Cardiac muscle cell (in vitro differentiated cells and primary cell): ENCODE results near the gene TNS1. TPM values are rescaled to one million over a fixed set of nuclear protein-coding genes. Genes with fewer than 3 reads are reported as not detected.

Experiments used
- DNase-seq, 2 donors: peaks; one replicate each; pipeline versions ENCODE4 v3.0.0 to v3.0.0-alpha.2; 2010 to 2017; ENCODE audit warnings: low read depth in 1 of 2, low spot score in 1 of 2
- H3K27ac ChIP-seq: fragments of 200-600 bp; sonication (generic); 2 replicates; pipeline ENCODE4 v1.5.1; 2016
- H3K27me3 ChIP-seq: fragments of 200-600 bp; sonication (generic); 2 replicates; pipeline ENCODE4 v1.6.0; 2016; ENCODE audit warnings: control low read depth
- H3K36me3 ChIP-seq: fragments of 200-600 bp; sonication (generic); 2 replicates; pipeline ENCODE4 v1.5.1; 2016; ENCODE audit warnings: control low read depth
- H3K4me1 ChIP-seq: fragments of 200-600 bp; sonication (generic); 2 replicates; pipeline ENCODE4 v1.8.1; 2017; ENCODE audit warnings: low read depth, mild to moderate bottlenecking, mixed run types
- H3K4me3 ChIP-seq: fragments of 200-600 bp; sonication (generic); 2 replicates; pipeline ENCODE4 v1.5.1; 2016; ENCODE audit warnings: mild to moderate bottlenecking
- H3K9me3 ChIP-seq: fragments of 200-600 bp; sonication (generic); 2 replicates; pipeline ENCODE4 v1.5.1; 2017; ENCODE audit warnings: low read depth, mild to moderate bottlenecking, control low read depth
- CTCF ChIP-seq: IDR thresholded peaks from 2 replicates; pipeline ENCODE4 v1.5.1; 2012; ENCODE audit warnings: low read depth, mild to moderate bottlenecking, low read length
- polyA plus RNA-seq: library from polyadenylated mRNA; unstranded; fragments of >200 nt; fragmentation: Nextera tagmentation; extraction: Ambion mirVana; gene quantifications from 2 replicates; pipeline ENCODE4 v1.2.1, GENCODE V29; 2016
- total RNA-seq: library from RNA; depleted of rRNA; stranded (reverse); fragments of >200 nt; gene quantifications from 2 replicates; pipeline ENCODE4 v1.2.3, GENCODE V29; 2016

Gene TNS1
- total and polyA plus RNA-seq, 2 experiments from 2014 or later: 16.7 to 44.3 TPM

- Histone ChIP-seq H3K4me3 (no peak overlapping the region), H3K27me3 (no peaks in the 10 kb centered on the region), H3K4me1 (peaks cover 60% of the 10 kb centered on the region), H3K27ac (peak overlapping the region; percentile 4), H3K36me3 (no peaks in the 10 kb centered on the region), H3K9me3 (no peaks in the 10 kb centered on the region)
- TF ChIP-seq CTCF: no peak
- no peak for DNase-seq
Observed at GRCh38 chr2:217914078-217914477, 88.7 kb downstream of the TNS1 start.

GRCh38 chr2:217913436-217913835 is 89.4 kb downstream of the TNS1 start:
- DNase-seq: no peak
- Histone ChIP-seq H3K36me3 (no peaks in the 10 kb centered on the region), H3K4me3 (no peak overlapping the region), H3K9me3 (no peaks in the 10 kb centered on the region), H3K27ac (peak overlapping the region; percentile 4), H3K27me3 (no peaks in the 10 kb centered on the region), H3K4me1 (peaks cover 54% of the 10 kb centered on the region)
- TF ChIP-seq CTCF: no peak

- Histone ChIP-seq H3K27ac (peak overlapping the region; percentile 85), H3K4me3 (no peak overlapping the region), H3K9me3 (no peaks in the 10 kb centered on the region), H3K36me3 (no peaks in the 10 kb centered on the region), H3K4me1 (peaks cover 48% of the 10 kb centered on the region), H3K27me3 (no peaks in the 10 kb centered on the region)
- DNase-seq: no peak
- TF ChIP-seq CTCF: no peak
Observed at GRCh38 chr2:217912098-217913024, 90.4 kb downstream of the TNS1 start.

DNA sequence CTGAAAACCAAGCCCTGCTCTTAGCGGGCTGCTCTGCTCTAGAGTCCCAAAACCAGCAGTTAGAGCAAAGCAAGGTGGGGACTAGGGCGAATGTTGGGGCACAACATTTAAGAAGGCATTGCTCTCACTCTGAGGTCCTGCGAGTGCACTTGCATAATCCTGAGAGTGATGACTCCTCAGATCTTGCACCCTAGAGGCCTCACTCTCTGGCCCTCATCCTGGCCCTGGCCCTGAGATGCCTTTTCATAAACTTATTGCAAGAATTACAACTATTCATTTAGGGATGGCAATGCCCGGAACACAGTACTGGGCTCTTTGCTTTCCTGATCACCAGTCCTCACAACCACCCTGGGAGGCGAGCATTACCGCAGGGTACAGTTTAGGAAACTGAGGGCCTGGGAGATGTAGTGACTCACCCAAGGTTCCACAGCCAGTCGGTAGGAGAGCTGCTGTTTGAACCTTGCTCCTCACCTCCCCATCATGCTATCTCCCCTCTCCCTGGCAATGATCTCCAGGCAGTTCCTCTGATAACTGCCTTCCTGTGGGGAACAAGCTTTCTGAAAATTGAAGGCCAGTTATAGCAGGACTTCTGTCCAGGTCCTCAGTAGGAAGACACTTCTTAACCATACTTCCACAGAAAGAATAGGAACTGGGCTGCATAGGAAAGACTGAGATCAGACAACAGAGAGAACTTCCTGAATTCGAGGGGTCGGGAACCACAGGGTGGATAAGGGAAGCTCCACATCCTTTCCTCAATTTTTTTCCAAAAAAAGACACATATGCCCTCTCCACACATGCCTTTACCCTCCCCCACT is 91.3 kb downstream of the TNS1 start:
- DNase-seq: peak in 1 of 2 donors; percentile 57
- H3K36me3 ChIP-seq: no peaks in the 10 kb centered on the region
- H3K9me3 ChIP-seq: no peaks in the 10 kb centered on the region
- H3K4me1 ChIP-seq: peaks cover 48% of the 10 kb centered on the region
- H3K4me3 ChIP-seq: no peak overlapping the region
- H3K27ac ChIP-seq: peak overlapping the region; percentile 85
- no peaks in the 10 kb centered on the region for H3K27me3 ChIP-seq
- TF ChIP-seq CTCF: no peak

DNA sequence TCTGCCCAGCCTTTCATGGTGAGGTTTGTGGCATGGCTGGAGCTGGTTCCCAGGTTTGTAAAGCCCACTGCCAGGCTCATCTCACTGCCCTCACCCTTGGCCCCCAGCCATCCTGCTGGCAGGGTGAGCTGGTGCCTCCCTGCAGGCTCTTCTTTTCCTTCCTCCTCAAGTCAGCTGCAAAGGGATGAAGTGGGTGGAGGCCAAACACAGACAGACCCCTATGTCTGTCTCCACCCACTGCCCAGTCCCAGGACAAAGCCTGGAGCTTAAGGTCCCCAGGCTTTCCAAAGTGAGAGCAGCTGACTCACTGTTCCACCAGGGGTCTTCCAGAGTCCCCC is 92.0 kb downstream of the TNS1 start:
- Histone ChIP-seq H3K9me3 (no peaks in the 10 kb centered on the region), H3K36me3 (no peaks in the 10 kb centered on the region), H3K27ac (no peak overlapping the region), H3K4me3 (no peak overlapping the region), H3K27me3 (no peaks in the 10 kb centered on the region), H3K4me1 (peaks cover 48% of the 10 kb centered on the region)
- no peak for TF ChIP-seq CTCF
- DNase-seq: no peak
